Measurements from ENCODE around the gene SLC25A21.

DNA sequence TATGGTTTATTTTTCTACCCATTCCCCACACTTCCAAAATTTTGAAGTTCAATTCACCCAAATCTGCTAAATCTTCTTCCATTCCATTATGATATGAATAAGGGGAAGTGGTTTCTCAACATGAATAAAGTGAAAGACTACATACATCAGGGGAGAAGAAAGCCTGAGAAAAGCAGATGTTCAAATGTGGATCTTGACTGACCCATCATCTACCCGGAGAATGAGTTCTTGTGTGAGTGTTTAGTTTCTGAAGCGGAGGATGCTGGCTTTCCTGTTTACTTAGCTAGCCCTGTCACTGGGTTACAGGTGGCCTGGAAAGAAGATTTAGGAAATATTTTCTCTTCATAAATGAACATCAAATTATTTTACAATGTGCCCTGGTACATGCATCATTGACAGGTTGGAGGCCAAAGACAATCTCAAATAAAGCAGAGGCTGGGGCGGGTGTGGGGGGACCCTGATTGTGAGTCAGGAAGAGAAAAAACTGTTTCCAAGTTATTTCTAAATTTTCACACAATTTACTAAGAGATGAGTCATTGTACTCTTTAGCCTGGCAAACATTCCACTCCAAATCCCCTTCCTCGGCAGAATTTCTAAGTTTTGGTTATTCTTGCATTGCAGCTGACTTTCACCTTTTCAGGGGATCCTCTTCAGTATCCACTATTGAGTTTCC lies 135.6 kb downstream of the SLC25A21 start:
- TF ChIP-seq, protein P1, sequence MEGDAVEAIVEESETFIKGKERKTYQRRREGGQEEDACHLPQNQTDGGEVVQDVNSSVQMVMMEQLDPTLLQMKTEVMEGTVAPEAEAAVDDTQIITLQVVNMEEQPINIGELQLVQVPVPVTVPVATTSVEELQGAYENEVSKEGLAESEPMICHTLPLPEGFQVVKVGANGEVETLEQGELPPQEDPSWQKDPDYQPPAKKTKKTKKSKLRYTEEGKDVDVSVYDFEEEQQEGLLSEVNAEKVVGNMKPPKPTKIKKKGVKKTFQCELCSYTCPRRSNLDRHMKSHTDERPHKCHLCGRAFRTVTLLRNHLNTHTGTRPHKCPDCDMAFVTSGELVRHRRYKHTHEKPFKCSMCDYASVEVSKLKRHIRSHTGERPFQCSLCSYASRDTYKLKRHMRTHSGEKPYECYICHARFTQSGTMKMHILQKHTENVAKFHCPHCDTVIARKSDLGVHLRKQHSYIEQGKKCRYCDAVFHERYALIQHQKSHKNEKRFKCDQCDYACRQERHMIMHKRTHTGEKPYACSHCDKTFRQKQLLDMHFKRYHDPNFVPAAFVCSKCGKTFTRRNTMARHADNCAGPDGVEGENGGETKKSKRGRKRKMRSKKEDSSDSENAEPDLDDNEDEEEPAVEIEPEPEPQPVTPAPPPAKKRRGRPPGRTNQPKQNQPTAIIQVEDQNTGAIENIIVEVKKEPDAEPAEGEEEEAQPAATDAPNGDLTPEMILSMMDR (IDR thresholded peaks at IDR 0.05): no peak
- no peak for TF ChIP-seq POLR2A (IDR thresholded peaks at IDR 0.05)

All from stomach (tissue), 4 donors.